GM20000 (cell line): ENCODE data around the gene CD300A.

ENCODE experiments used
- DNase-seq: peaks from one replicate; pipeline ENCODE4 v3.0.0; 2012; ENCODE audit warnings: low spot score
- CTCF ChIP-seq: IDR thresholded peaks from 2 replicates; pipeline ENCODE4 v1.5.1; 2012; ENCODE audit warnings: mild to moderate bottlenecking, control low read depth; ENCODE audit errors: extremely low read depth, missing control alignments

CD300A gene

GRCh38 chr17:74432766-74433391, 33.6 kb upstream of the CD300A start:
- DNase-seq: no peak
- no peak for TF ChIP-seq CTCF

GRCh38 chr17:74433421-74434121, 32.9 kb upstream of the CD300A start:
- no peak for DNase-seq
- no peak for TF ChIP-seq CTCF

GRCh38 chr17:74435775-74436359, 30.6 kb upstream of the CD300A start:
- TF ChIP-seq CTCF: no peak
- DNase-seq: no peak

- peak; percentile 56 for DNase-seq
- no peak for TF ChIP-seq CTCF
Observed at GRCh38 chr17:74437702-74438101, 28.7 kb upstream of the CD300A start.

GRCh38 chr17:74439691-74440567, 26.5 kb upstream of the CD300A start:
- DNase-seq: no peak
- no peak for TF ChIP-seq CTCF

GRCh38 chr17:74441537-74441936, 24.9 kb upstream of the CD300A start:
- no peak for TF ChIP-seq CTCF
- DNase-seq: no peak
